Gastroesophageal sphincter (tissue), 3 donors: ENCODE measurements around the gene ADAR.

Experiments used
- EP300 ChIP-seq: sonication (generic); formaldehyde crosslinking; IDR thresholded peaks from one replicate; pipeline ENCODE4 v1.6.1; 2017; ENCODE audit warnings: antibody characterized with exemption, mild to moderate bottlenecking
- POLR2A ChIP-seq, 2 donors: fragments of 450-650 bp; IDR thresholded peaks; one replicate each; pipeline ENCODE4 v1.6.1; 2017; ENCODE audit warnings: antibody characterized with exemption in 2 of 2, mild to moderate bottlenecking in 2 of 2, moderate library complexity in 1 of 2
- POLR2AphosphoS5 ChIP-seq: sonication (generic); formaldehyde crosslinking; IDR thresholded peaks from one replicate; pipeline ENCODE4 v1.6.1; 2017; ENCODE audit warnings: antibody characterized with exemption
- TF ChIP-seq, protein P1 (sequence below), 4 experiments: fragments of 200-600 bp in 2 of 4; fragments of 450-650 bp in 2 of 4; sonication (generic) in 1 of 4; IDR thresholded peaks; one replicate each; pipeline ENCODE4 v1.5.1; 2017 to 2019; ENCODE audit warnings: antibody characterized with exemption in 4 of 4, mild to moderate bottlenecking in 2 of 4, moderate library complexity in 2 of 4

DNA sequence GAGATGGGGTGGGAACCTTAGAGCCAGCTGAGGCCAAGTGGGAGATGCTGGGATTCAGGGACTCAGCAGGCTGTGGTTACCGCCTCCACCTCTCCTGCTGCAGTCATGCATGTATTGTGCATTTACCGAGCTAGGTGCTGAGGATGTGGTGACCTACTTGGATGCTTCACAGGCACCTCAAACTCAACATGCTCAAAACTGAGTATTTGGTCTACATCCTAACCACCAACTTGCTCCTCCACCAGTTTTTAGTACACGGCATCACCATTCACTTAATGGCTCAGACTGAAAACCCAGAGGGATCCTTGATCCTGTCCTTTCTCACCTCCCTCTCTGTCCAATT is 34.8 kb downstream of the ADAR start:
- TF ChIP-seq, protein P1, sequence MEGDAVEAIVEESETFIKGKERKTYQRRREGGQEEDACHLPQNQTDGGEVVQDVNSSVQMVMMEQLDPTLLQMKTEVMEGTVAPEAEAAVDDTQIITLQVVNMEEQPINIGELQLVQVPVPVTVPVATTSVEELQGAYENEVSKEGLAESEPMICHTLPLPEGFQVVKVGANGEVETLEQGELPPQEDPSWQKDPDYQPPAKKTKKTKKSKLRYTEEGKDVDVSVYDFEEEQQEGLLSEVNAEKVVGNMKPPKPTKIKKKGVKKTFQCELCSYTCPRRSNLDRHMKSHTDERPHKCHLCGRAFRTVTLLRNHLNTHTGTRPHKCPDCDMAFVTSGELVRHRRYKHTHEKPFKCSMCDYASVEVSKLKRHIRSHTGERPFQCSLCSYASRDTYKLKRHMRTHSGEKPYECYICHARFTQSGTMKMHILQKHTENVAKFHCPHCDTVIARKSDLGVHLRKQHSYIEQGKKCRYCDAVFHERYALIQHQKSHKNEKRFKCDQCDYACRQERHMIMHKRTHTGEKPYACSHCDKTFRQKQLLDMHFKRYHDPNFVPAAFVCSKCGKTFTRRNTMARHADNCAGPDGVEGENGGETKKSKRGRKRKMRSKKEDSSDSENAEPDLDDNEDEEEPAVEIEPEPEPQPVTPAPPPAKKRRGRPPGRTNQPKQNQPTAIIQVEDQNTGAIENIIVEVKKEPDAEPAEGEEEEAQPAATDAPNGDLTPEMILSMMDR (IDR thresholded peaks at IDR 0.05) = no peak
- no peak for TF ChIP-seq POLR2A (IDR thresholded peaks at IDR 0.05)
- TF ChIP-seq EP300 = no peak
- TF ChIP-seq POLR2AphosphoS5 = no peak
